GM20000 (cell line): ENCODE data around the gene FHIP2A.
"Not testable (repeated sequence)": the region's sequence is repeated elsewhere in the genome, so short reads cannot be mapped to it uniquely, and the experiment has no call there.

Experiments
- DNase-seq: peaks from one replicate; pipeline ENCODE4 v3.0.0; 2012; ENCODE audit warnings: low spot score
- CTCF ChIP-seq: IDR thresholded peaks from 2 replicates; pipeline ENCODE4 v1.5.1; 2012; ENCODE audit warnings: mild to moderate bottlenecking, control low read depth; ENCODE audit errors: extremely low read depth, missing control alignments

FHIP2A gene

GRCh38 chr10:114821293-114821914 is at the start of gene FHIP2A:
Gene FHIP2A (plus strand): TSS chr10:114821780. CDS start chr10:114822079, 299 bp downstream.
- DNase-seq = peak; percentile 94
- TF ChIP-seq CTCF = peak; percentile 85

GRCh38 chr10:114772496-114773196 is 48.9 kb upstream of the FHIP2A start:
- no peak for TF ChIP-seq CTCF
- DNase-seq = no peak

GRCh38 chr10:114773197-114773532 is 48.4 kb upstream of the FHIP2A start:
- no peak for DNase-seq
- TF ChIP-seq CTCF = no peak

GRCh38 chr10:114775082-114775481 is 46.5 kb upstream of the FHIP2A start:
- not testable (repeated sequence) for DNase-seq

- no peak for DNase-seq
- no peak for TF ChIP-seq CTCF
Measured at GRCh38 chr10:114777415-114777814, 44.2 kb upstream of the FHIP2A start.

- no peak for DNase-seq
- no peak for TF ChIP-seq CTCF
Measured at GRCh38 chr10:114779803-114780576, 41.6 kb upstream of the FHIP2A start.

- no peak for DNase-seq
- no peak for TF ChIP-seq CTCF
Measured at GRCh38 chr10:114780577-114781184, 40.9 kb upstream of the FHIP2A start.
